ENCODE results near the gene LAMC2.

GRCh38 chr1:183185941-183186490 is at the start of gene LAMC2:
- TF ChIP-seq, protein P1, sequence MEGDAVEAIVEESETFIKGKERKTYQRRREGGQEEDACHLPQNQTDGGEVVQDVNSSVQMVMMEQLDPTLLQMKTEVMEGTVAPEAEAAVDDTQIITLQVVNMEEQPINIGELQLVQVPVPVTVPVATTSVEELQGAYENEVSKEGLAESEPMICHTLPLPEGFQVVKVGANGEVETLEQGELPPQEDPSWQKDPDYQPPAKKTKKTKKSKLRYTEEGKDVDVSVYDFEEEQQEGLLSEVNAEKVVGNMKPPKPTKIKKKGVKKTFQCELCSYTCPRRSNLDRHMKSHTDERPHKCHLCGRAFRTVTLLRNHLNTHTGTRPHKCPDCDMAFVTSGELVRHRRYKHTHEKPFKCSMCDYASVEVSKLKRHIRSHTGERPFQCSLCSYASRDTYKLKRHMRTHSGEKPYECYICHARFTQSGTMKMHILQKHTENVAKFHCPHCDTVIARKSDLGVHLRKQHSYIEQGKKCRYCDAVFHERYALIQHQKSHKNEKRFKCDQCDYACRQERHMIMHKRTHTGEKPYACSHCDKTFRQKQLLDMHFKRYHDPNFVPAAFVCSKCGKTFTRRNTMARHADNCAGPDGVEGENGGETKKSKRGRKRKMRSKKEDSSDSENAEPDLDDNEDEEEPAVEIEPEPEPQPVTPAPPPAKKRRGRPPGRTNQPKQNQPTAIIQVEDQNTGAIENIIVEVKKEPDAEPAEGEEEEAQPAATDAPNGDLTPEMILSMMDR (IDR thresholded peaks at IDR 0.05), result peak in 3 of 4 experiments; percentile 41 to 61 (median 57)
- TF ChIP-seq POLR2AphosphoS5 (IDR thresholded peaks at IDR 0.05), result peak; percentile 76

All from prostate gland (tissue), 2 donors.